DMS 273 treated with DMSO at 0.1 percent for 48 hours (cell line): ENCODE results near the gene NBPF1.
"Not testable (repeated sequence)": the region's sequence is repeated elsewhere in the genome, so short reads cannot be mapped to it uniquely, and the experiment has no call there.

Experiments used
- DNase-seq: peaks from one replicate; lab custom pipeline; 2025; lab: John Stamatoyannopoulos, UW

NBPF1 gene

GRCh38 chr1:16621681-16622315 lies 8.4 kb upstream of the NBPF1 start:
- DNase-seq: not testable (repeated sequence)

GRCh38 chr1:16621300-16621658 lies 7.9 kb upstream of the NBPF1 start:
- DNase-seq: no peak

- not testable (repeated sequence) for DNase-seq
Observed at GRCh38 chr1:16619803-16620501, 6.6 kb upstream of the NBPF1 start.

DNA sequence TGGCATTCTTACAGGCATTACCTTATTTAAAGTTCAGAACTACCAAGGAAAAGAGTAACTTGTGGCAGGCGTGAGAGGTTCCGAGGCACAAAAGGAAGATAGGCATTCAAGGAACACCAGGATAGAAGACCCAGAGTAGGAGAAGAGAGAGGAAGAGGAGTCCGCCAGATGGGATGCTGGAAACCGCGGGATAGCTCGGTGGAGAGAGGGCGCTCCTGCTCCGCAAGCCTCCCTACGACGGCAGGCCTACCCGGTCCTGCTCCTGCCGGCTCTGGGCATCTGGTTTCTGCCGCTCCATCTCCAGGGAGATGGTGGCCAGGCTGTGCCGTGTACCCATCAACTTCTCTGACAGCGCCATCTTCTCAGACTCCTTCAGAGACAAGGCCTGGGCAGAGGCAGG lies 5.4 kb upstream of the NBPF1 start:
- DNase-seq: no peak

DNA sequence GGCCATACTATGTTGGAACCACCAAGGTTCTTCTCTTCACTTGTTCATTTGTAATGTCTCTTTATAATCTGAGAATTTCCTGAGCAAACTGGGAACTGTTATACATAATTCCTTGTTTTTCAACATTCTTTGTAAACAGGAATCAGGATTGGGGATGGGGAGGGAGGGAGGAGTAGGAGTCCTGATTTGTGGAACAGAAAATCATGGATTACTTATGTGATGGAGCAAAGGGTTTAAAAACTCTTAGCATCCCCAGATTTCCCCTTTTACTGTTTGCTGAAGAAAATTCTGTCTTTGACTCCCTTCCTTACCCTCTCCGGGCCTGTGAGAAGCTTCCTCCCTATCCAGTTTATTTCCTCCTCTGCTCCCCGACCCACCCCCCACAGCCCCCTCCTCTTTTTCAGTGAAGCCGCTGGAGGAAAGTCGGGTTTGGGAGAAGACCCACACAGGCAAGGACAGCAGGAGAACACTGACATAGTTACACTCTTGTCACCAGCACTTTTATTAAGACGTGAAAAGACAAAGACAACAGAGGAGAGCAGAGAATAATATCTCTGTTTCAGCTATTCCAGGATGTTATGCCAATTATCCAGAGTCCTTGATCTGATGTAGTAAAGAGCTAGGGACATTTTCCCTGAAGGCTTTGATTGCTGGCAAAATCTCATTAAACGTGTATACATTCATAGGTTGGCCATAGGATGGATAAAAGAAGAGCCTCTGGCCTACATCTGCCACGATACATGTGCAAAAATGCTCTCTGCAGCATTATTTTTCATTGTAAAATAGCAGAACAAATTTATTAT lies 4.6 kb upstream of the NBPF1 start:
- DNase-seq: no peak

- DNase-seq: no peak
Observed at GRCh38 chr1:16617114-16617631, 3.8 kb upstream of the NBPF1 start.

- no peak for DNase-seq
Observed at GRCh38 chr1:16615253-16616252, 2.2 kb upstream of the NBPF1 start.

- DNase-seq: no peak
Observed at GRCh38 chr1:16614361-16615252, 1.2 kb upstream of the NBPF1 start.

- peak; percentile 56 for DNase-seq
Observed at GRCh38 chr1:16612332-16613172, 812 bp downstream of the NBPF1 start.

GRCh38 chr1:16611981-16612331 lies 1.4 kb downstream of the NBPF1 start:
- not testable (repeated sequence) for DNase-seq

DNA sequence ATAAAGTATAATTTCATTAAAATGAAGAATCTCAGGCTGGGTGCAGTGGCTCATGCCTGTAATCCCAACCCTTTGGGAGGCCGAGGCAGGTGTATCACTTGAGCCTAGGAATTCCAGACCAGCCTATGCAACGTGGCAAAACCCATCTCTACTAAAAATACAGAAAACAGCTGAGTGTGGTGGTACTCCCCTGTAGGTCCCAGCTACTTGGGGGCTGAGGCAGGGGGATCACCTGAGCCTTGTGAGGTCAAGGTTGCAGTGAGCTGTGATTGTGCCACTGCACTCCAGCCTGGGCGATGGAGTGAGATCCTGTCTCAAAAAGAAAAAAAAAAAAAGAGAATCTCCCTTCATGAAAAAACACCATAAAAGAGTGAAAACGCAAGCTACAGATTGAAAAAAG lies 2.2 kb downstream of the NBPF1 start:
- not testable (repeated sequence) for DNase-seq

DNA sequence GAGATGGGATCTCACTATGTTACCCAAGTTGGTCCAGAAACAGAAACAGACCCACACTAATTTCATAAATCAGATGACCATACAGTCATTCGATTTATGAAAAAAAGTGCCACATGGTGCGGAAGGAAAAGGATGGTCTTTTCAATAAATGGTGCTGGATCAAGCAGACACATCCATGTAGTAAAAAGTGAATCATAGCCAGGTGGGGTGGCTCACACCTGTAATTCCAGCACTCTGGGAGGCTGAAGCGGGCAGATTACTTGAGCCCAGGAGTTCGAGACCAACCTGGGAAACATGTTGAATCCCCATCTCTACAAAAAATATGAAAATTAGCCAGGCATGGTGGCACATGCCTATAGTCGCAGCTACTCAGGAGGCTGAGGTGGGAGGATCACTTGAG lies 2.8 kb downstream of the NBPF1 start:
- DNase-seq: not testable (repeated sequence)

GRCh38 chr1:16609761-16610160 lies 3.6 kb downstream of the NBPF1 start:
- DNase-seq: not testable (repeated sequence)

DNA sequence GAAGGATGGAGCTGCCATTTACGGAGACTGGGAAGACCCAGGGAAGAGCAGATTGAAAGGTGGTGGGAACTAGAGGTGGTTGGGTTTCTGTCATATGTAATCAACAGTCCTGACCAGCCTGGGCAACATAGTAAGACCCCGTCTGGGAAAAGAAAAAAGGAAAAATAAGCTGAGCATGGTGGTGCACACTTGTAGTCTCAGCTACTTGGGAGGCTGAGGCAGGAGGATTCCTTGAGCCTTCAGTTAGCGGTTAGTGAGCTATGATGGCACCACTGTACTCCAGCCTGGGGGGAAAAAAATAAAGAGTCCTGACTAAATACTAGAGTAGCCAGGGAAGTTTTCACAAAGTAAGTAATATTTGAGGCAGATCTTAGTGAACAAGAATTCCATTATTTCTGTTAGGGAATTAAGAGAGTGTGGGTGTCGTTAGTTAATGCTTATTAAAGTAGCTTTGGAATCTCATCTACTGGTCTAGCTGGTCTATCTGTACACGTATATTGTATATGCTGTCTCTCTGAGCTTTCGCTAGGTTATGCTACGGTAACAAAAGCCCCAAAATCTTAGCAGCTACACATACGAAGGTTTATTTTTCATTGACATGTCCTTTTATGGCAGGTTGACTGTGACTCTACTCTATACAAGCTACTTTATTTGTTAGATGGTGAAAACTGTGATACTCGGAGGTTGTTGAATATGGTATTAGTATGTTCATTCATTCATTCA lies 4.4 kb downstream of the NBPF1 start:
- DNase-seq: no peak

DNA sequence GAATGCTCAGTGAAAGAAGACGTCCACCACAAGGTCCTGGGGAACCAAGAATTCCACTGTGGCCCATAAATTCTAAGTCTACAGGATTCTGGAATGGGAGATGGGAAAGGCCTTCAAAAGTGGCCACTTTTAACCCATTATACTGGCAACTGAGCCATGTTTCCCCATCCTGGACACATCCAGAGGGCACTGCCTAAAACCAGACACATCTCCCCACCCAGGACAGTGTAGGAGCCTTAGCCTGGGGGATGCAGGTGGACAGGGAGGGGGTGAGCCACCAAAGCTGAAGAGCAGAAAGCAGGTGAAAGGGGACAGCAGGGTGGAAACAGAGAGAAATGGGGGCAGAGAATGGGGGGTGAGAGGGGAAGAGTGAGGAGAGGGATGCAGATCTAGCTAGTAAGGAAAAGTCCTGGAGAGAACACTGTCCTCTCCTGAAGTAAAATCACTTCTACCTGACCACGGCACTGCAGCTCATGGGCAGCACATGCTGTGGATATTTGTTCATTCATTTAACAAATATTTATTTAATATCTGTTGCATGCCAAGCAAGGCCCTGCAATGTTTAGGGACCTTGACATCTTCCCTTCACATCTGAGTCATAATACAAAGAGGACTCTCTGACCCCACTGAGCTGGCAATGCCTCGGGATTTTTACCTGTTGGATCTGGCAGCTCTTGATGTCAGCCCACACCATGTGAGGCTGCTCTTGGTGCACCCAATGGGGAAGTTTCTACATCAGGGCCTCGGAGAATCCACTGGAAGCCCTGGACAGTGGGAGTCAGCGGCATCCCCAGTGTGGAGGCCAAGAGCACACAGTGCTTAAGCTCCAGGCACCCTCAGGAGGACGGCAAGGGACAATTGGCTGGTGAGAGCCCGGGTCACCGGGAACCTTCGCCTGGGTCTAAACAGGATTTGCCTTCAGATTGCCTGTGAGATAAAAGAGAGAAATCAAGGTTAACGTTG lies 5.2 kb downstream of the NBPF1 start:
- DNase-seq: not testable (repeated sequence)

- no peak for DNase-seq
Observed at GRCh38 chr1:16607433-16607851, 5.9 kb downstream of the NBPF1 start.

DNA sequence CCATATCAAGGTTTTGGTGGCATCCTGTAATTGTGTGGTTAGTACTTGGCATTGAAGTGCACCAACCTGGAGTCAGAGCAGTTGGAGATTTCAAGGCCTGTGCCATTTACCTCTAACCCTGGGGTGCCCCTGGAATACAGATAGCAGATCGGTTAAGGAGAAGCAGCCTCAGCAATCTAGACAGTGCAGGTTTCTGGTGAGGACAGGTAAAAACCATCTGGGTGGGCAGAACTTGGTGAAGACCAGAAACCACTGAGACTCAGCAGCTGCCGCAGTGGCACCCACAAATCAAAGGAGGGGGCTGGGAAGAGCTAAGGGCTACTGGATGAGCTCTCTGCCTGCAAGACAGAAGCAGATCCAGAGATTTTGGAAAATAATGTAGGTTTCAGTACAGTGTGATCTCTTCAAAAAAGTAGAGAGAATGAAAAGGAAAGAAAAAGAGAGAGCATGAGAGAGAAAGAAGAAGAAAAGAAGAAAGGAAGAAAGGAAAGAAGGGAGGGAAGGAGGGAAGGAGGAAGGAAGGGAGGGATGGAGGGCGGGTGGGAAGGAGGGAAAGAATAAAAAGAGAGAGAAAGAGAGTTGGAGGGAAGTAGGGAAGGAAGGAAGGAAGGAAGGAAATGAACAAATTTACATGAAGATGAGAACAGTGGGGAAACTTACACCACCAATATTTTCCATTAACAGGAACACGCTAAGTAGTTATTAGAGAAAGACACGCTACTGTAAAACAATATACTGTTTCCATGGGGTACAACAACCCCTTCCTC lies 6.5 kb downstream of the NBPF1 start:
- DNase-seq: not testable (repeated sequence)
